ENCODE results near the gene PRICKLE4. TPM values are rescaled to one million over a fixed set of nuclear protein-coding genes. Genes with fewer than 3 reads are reported as not detected.

Gene PRICKLE4
- total and polyA plus RNA-seq, 2 of the 13 experiments (the other 11 are each of a cell fraction or from before 2014, with no cell fraction given), result 0.92 to 1.2 TPM

DNA sequence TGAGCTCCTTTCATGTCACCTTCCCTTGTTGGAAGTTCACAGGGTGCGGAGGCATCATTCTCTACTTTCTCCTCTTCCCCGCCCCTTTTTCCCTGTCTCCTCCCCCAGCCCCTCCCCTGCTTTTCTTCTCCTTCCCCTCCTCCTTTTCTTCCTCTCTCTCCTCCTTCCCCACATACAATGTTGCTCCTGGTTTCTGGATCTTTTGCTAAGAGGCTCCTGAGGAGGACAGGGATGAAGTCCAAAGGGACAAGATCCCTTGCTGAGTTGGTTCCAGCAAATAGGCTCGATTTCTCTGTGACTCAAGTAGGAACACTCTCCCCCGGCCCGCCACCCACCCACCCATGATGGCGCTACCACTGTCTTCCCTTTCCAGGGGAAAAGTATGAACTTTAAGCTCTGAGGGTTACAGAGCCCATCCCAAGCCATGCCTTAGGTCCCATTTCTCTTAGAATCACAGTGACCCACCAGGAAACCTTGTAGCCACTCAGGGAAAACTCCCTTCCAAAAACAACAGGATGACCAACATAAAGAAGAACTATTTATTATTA is 44.3 kb upstream of the PRICKLE4 start (continued):
- TF ChIP-seq HNRNPLL (IDR thresholded peaks at IDR 0.05; ENCODE audit: low read depth, low read length, poor library complexity, severe bottlenecking) (no peak), BHLHE40 (IDR thresholded peaks at IDR 0.05; ENCODE audit: low read length) (no peak), ZKSCAN5 (CRISPR knock-in tag; IDR thresholded peaks at IDR 0.05) (no peak), ZBTB33 (CRISPR knock-in tag; IDR thresholded peaks at IDR 0.05) (peak; percentile 40; the same call in 1 of the 2 replicates), NAIF1 (CRISPR knock-in tag; IDR thresholded peaks at IDR 0.05; ENCODE audit: borderline replicate concordance) (0 out of 2 replicates have a peak, but pooled peaks have one; percentile 9), YEATS4 (CRISPR knock-in tag; IDR thresholded peaks at IDR 0.05; ENCODE audit: borderline replicate concordance) (no peak), SP5 (CRISPR knock-in tag; IDR thresholded peaks at IDR 0.05; ENCODE audit: borderline replicate concordance, low read depth) (no peak)
- TF ChIP-seq, protein P1, sequence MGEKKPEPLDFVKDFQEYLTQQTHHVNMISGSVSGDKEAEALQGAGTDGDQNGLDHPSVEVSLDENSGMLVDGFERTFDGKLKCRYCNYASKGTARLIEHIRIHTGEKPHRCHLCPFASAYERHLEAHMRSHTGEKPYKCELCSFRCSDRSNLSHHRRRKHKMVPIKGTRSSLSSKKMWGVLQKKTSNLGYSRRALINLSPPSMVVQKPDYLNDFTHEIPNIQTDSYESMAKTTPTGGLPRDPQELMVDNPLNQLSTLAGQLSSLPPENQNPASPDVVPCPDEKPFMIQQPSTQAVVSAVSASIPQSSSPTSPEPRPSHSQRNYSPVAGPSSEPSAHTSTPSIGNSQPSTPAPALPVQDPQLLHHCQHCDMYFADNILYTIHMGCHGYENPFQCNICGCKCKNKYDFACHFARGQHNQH (CRISPR knock-in tag; IDR thresholded peaks at IDR 0.05), result no peak

Data from HepG2 (cell line).